ENCODE measurements around the gene ZNF521.

The ZNF521 gene

GRCh38 chr18:25167612-25168410 is 184.2 kb downstream of the ZNF521 start:
- no peak for DNase-seq (ENCODE audit: low read depth in 2 of 2)

GRCh38 chr18:25166113-25166512 is 185.9 kb downstream of the ZNF521 start:
- no peak for DNase-seq (ENCODE audit: low read depth in 2 of 2)

DNA sequence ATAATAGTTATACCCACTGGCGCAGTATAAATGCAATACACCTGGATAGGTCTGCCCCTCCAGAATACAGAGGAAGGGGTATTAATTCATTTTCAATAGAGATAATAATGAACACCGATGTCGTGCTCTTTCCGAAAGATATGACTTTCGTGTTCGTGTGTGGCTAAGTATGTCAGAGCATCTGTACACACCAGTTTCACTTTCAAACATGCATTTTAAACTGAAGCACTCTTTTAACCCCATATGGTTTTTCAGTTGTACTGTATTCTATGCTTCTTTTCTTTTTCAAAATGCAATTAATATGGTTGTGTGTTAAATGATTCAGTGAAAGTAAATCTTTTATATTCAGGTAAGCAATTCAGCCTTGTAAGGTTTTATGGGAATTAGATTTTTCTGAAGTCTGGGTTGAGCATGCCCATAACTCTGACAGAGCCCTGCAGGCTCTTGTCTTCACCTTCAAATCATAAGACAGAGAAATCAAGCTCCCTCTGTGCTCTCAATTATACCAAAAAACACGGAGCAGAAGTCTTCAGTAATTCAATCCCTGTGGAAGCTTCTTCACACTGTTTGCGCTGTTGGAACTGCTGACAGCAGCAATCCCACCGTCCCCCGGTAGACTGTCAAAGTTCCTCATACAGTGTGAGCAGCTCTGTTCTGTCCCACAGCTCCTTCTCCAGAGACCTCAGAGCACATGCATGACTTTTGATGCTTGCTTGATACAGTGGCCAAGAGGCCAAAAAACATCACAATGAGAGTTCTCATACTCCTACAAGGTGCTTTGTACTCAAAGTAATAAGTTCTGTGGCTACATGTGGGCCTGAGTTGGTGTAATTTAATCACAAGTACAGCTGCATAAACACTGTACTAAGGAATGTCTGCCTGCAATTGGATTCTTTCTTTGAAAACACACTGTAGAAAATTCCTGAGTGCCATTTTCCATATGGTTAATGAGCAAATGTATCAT is 186.8 kb downstream of the ZNF521 start:
- DNase-seq (ENCODE audit: low read depth in 2 of 2), result no peak

DNA sequence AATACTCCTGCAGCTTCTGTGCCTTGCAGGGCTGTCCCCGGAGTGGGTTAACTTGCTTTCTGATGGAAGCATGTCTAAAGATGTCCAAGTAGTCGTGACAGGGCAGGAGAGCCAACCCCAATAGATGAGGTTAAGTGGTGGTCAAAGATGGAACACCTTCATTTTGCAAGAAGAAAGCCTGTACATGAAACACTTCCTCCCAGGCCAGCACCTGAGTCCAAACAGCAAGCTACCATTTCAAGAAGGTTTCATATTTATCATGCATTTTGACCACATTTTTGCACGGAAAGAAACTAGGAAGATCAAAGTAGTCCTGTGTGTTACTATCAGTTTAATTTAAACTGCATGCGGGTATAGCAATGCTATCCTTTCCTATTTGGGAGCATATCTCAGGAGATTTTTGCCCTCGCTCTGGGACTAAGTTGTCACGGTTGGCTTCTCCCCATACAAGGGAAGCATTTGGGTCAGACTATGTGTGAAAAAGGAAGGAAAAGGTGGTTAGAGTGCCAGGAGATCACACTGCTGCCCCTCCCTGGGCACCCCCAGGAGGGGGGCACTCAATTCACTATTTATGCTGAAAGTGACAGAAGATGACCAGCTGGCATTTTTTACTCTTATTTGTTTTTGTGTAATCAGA is 187.6 kb downstream of the ZNF521 start:
- no peak for DNase-seq (ENCODE audit: low read depth in 2 of 2)

- no peak for DNase-seq (ENCODE audit: low read depth in 2 of 2)
These were observed 198.5 kb downstream of the ZNF521 start for GRCh38 chr18:25153426-25153825.

GRCh38 chr18:25147877-25148488 is 204.0 kb downstream of the ZNF521 start:
- no peak for DNase-seq (ENCODE audit: low read depth in 2 of 2)

DNA sequence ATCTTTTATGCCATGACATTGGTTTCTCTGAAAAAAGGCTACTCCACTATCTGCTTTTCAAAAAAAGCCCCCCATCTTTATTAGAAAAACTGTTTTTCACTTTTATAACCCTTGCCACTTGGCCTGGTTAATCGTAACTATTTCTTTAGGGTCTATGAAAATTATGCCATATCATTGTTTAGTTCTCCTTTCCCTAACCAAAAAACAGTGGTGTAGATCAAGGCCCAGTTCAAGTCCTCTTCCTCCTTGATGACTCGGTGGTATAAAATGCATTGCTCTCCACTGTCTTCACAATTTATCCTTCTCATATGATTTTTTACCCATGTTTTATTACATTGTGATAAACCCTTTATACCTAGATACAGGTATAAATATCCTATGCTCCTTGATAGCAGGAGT is 205.5 kb downstream of the ZNF521 start:
- DNase-seq (ENCODE audit: low read depth in 2 of 2), result no peak

GRCh38 chr18:25145731-25146511 is 206.0 kb downstream of the ZNF521 start:
- DNase-seq (ENCODE audit: low read depth in 2 of 2), result no peak

- no peak for DNase-seq (ENCODE audit: low read depth in 2 of 2)
These were observed 207.1 kb downstream of the ZNF521 start for GRCh38 chr18:25144820-25145219.

DNA sequence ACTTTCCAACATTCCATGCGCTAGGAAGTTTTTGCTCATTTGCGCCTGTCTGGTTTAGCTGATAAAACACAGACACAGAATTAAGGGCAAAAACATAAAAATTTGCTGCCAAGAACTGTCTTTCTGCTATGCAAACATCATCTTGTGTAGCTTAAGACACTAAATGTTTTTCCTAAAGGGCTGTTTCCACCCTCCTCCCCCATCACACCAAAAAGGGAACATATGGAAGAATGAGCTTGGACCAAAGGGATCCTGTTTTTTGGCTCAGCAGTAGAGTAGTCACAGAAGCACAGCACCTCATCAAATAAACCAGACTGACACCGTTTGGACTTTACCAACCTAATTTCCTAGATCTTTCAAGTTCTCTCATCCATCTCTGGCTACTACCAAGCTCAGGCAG is 210.1 kb downstream of the ZNF521 start:
- no peak for DNase-seq (ENCODE audit: low read depth in 2 of 2)

- DNase-seq (ENCODE audit: low read depth in 2 of 2), result no peak
These were observed 210.6 kb downstream of the ZNF521 start for GRCh38 chr18:25141399-25141798.

- DNase-seq (ENCODE audit: low read depth in 2 of 2), result no peak
These were observed 211.0 kb downstream of the ZNF521 start for GRCh38 chr18:25140962-25141308.

GRCh38 chr18:25140124-25140961 is 211.6 kb downstream of the ZNF521 start:
- DNase-seq (ENCODE audit: low read depth in 2 of 2), result no peak

DNA sequence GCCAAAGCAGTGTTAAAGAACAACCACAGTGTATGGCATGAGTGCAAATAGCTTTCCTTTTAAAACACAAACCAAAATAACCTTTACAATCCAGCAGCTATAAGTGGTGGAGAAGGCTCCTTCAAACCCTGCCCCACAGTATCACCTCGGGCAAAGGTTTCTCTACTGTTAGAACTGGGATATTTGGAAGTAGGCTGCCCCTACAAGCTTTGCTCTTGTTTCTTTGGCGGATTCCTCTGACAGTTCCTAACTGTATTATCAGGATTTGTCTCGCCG is 214.8 kb downstream of the ZNF521 start:
- DNase-seq (ENCODE audit: low read depth in 2 of 2), result no peak

- DNase-seq (ENCODE audit: low read depth in 2 of 2), result no peak
These were observed 215.4 kb downstream of the ZNF521 start for GRCh38 chr18:25136416-25137196.

DNA sequence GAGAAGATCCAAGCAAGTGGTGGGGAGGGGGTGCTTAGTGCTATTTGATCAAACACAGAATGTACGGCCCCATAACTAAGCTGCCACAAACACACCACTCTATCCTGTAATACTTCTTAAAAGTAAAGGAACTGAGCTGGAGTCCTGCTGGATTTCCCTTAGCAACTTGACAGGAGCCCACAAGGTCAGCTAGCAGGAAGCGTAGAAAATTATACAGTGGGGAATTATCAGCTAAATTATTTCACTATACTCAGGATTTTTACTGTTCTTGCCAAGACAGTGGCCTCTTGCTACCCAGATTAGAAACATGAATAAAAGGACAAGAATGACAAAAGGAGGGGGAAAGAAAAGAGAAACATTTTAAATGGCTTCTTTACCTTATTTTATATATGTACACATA is 217.1 kb downstream of the ZNF521 start:
- DNase-seq (ENCODE audit: low read depth in 2 of 2), result no peak

DNA sequence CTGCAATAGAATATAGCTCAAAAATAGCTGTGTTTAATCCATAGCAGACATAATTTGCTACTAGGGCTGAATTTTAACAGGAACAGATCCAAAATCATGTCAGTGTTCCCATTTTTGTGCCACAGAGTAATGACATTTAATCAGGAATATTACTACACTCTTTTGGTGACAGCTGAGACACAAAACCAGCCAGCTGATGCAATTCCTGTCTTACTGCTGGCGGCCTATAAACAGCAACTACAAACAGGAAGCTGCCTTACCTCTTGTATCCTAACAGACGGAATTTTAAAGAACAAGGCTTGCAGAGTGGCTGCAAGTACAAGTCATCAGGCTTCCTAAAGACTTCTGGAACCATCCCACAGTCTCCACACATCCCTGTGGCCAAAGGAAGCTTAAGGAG is 218.1 kb downstream of the ZNF521 start:
- no peak for DNase-seq (ENCODE audit: low read depth in 2 of 2)

- no peak for DNase-seq (ENCODE audit: low read depth in 2 of 2)
These were observed 219.0 kb downstream of the ZNF521 start for GRCh38 chr18:25132786-25133496.

DNA sequence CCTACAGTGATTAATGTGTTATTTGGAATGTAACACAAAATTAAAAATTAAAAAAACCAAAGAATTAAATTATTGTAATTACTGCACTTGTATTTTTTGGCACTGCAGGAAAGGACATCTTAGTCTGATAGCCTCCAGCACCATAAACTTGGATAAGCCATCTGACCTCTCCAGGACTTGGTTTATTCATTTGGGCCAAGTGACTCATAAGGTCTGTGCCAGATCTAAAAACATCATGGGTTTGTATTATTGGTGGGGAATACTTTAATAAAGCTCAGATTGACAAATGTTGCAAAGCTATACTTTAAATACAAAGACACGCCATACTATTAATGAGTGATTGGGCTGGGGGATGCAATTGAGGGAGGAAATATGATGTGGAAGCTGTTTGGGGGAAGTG is 225.2 kb downstream of the ZNF521 start:
- no peak for DNase-seq (ENCODE audit: low read depth in 2 of 2)
